ENCODE results near the gene RACGAP1.

RACGAP1 gene

DNA sequence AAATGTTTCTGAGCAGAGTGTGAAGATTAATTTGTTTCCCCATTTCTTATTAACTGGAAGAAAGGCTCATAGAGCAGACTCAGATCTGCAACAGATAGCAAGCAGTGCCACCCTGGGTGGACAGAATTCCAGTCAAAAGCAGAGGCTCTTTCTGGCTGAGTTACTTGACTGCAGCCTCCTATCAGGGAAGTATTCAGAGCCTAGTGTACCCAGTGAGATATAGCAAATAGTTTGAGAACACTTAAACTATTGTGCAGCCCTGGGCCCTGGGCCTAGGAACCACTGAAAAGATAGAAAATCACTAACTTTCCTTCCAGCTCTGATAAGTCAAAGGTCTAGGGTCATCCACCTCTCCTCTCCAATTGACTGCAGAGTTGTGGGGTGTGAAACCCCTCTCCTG is 86.0 kb downstream of the RACGAP1 start:
- no peak for DNase-seq

Data from CD4-positive, alpha-beta T cell treated with Interleukin-17A for 4 hours (primary cell).